K562 (cell line): ENCODE data around the gene HMGN1. TPM values are rescaled to one million over a fixed set of nuclear protein-coding genes. Genes with fewer than 3 reads are reported as not detected.
A peak's percentile ranks its signal among the peaks of the same experiment; 100 is the strongest.

Experiments
- FOXM1 ChIP-seq, 2 experiments: fragments of 450-650 bp in 1 of 2; sonication (generic) in 1 of 2; formaldehyde crosslinking in 1 of 2; IDR thresholded peaks; 2 replicates each; pipeline versions ENCODE4 v1.6.1 to v1.9.0; 2017 to 2022; ENCODE audit warnings: low read depth in 2 of 2, mild to moderate bottlenecking in 2 of 2, missing genetic modification reagents in 1 of 2, moderate library complexity in 1 of 2
- GATA2 ChIP-seq: sonication (generic); formaldehyde crosslinking; IDR thresholded peaks from 2 replicates; pipeline ENCODE4 v1.4.0; 2020; ENCODE audit warnings: mild to moderate bottlenecking, missing genetic modification reagents
- L3MBTL2 ChIP-seq: fragments of 450-650 bp; IDR thresholded peaks from 2 replicates; pipeline ENCODE4 v1.6.1; 2016; ENCODE audit warnings: mild to moderate bottlenecking, moderate library complexity
- PREB ChIP-seq: sonication (generic); formaldehyde crosslinking; IDR thresholded peaks from 2 replicates; pipeline ENCODE4 v1.8.1; 2023; ENCODE audit warnings: mild to moderate bottlenecking, missing genetic modification reagents
- PTRF ChIP-seq: fragments of 450-650 bp; IDR thresholded peaks from 2 replicates; pipeline ENCODE4 v1.6.1; 2016; ENCODE audit warnings: mild to moderate bottlenecking, missing genetic modification characterization, missing compliant biosample characterization
- RREB1 ChIP-seq: fragments of 250-450 bp; sonication (Bioruptor Pico); IDR thresholded peaks from 2 replicates; pipeline ENCODE4 v1.4.0; 2020
- SMARCB1 ChIP-seq: IDR thresholded peaks from 2 replicates; pipeline ENCODE4 v1.6.1; 2011; ENCODE audit warnings: improper control_type of control experiment, low read depth; ENCODE audit not compliant: insufficient read length
- SP2 ChIP-seq: IDR thresholded peaks from 2 replicates; pipeline ENCODE4 v1.6.1; 2011; ENCODE audit warnings: mild to moderate bottlenecking, low read depth, low read length, moderate library complexity; ENCODE audit not compliant: poor library complexity, severe bottlenecking; ENCODE audit errors: extremely low read depth
- TFE3 ChIP-seq: fragments of 450-650 bp; formaldehyde crosslinking; IDR thresholded peaks from 2 replicates; pipeline ENCODE4 v1.4.0; 2020; ENCODE audit warnings: mild to moderate bottlenecking, mixed read lengths
- ZBTB49 ChIP-seq: sonication (generic); formaldehyde crosslinking; IDR thresholded peaks from 2 replicates; pipeline ENCODE4 v1.8.0; 2022; ENCODE audit warnings: missing genetic modification reagents, mild to moderate bottlenecking, borderline replicate concordance
- ZNF124 ChIP-seq: sonication (generic); formaldehyde crosslinking; IDR thresholded peaks from 2 replicates; pipeline ENCODE4 v1.8.1; 2022; ENCODE audit warnings: missing genetic modification reagents
- ZNF764 ChIP-seq: fragments of 250-450 bp; sonication (Bioruptor Pico); IDR thresholded peaks from 2 replicates; pipeline ENCODE4 v1.4.0; 2020; ENCODE audit warnings: low read depth, mild to moderate bottlenecking, moderate library complexity
- ZNF766 ChIP-seq: fragments of 200-800 bp; sonication (Bioruptor generic); conservative IDR thresholded peaks from 2 replicates; pipeline ENCODE4 v1.6.1; 2016; ENCODE audit warnings: missing genetic modification characterization, missing compliant biosample characterization
- polyA plus RNA-seq, 8 experiments: library from polyadenylated mRNA; depleted of rRNA in 4 of 8; stranded (reverse) in 5 of 8; unstranded in 3 of 8; fragments of >200 nt; fragmentation: Nextera tagmentation in 2 of 8; fragmentation: Illumina TruSeq in 1 of 8; extraction: Ambion mirVana in 2 of 8; extraction: Trizol in 1 of 8; gene quantifications; 2 replicates each; pipeline versions ENCODE4 v1.2.1 to v1.2.3, GENCODE V29; 2011 to 2014; ENCODE audit warnings: inconsistent platforms in 1 of 8, missing spikeins in 1 of 8
- total RNA-seq, 7 experiments: library from RNA; depleted of rRNA in 6 of 7; stranded (reverse); fragments of >200 nt in 6 of 7; fragmentation: Illumina TruSeq in 2 of 7; extraction: Trizol in 2 of 7; gene quantifications; 2 replicates each; pipeline versions ENCODE4 v1.2.1 to v1.2.3, GENCODE V29; 2011 to 2021; ENCODE audit warnings: low replicate concordance in 1 of 7

HMGN1 gene
- total and polyA plus RNA-seq, 9 of the 15 experiments (the other 6 are each of a cell fraction or from before 2014, with no cell fraction given): 124 to 626 (median 498) TPM

- no peak for TF ChIP-seq ZBTB49
- no peak for TF ChIP-seq PREB (CRISPR knock-in tag)
- no peak for TF ChIP-seq TFE3 (CRISPR knock-in tag)
- no peak for TF ChIP-seq SP2
- no peak for TF ChIP-seq FOXM1 (IDR thresholded peaks at IDR 0.05; ENCODE audit: low read depth)
- TF ChIP-seq FOXM1 (CRISPR knock-in tag; IDR thresholded peaks at IDR 0.05; ENCODE audit: low read depth): no peak
- no peak for TF ChIP-seq PTRF (tag)
- TF ChIP-seq RREB1: no peak
- TF ChIP-seq ZNF766 (CRISPR knock-in tag): peak; percentile 53; the same call in 1 of the 2 replicates
- no peak for TF ChIP-seq ZNF124
- peak; percentile 90 for TF ChIP-seq L3MBTL2
- no peak for TF ChIP-seq SMARCB1
- no peak for TF ChIP-seq ZNF764
- TF ChIP-seq GATA2 (CRISPR knock-in tag): no peak
These were observed 31.4 kb upstream of the HMGN1 start (continued) for GRCh38 chr21:39379986-39380891.
